ENCODE measurements around the gene SEC61A1.

Gene SEC61A1

GRCh38 chr3:128113817-128114794, 61.9 kb downstream of the SEC61A1 start:
- no peak for DNase-seq
